H9 (cell line): ENCODE results near the gene LRRC30. TPM values are rescaled to one million over a fixed set of nuclear protein-coding genes. Genes with fewer than 3 reads are reported as not detected.

Experiments
- DNase-seq: peaks from one replicate; pipeline ENCODE4 v3.0.0-alpha.2; 2017
- H2AFZ ChIP-seq: one replicate; pipeline ENCODE4 v1.6.1; 2013; ENCODE audit warnings: mild to moderate bottlenecking, low read length, control low read depth, moderate library complexity
- H2AK5ac ChIP-seq: 2 replicates; pipeline ENCODE4 v1.6.1; 2013; ENCODE audit warnings: low read length, control low read depth, mixed read lengths; ENCODE audit not compliant: insufficient read length
- H2BK120ac ChIP-seq: one replicate; pipeline ENCODE4 v1.6.1; 2013; ENCODE audit warnings: low read depth, mild to moderate bottlenecking, low read length, control low read depth, inconsistent platforms; ENCODE audit not compliant: poor library complexity, severe bottlenecking
- H2BK12ac ChIP-seq: 2 replicates; pipeline ENCODE4 v1.6.1; 2013; ENCODE audit warnings: low read length, control low read depth, mixed read lengths, low read depth; ENCODE audit not compliant: insufficient read length
- H2BK15ac ChIP-seq: 2 replicates; pipeline ENCODE4 v1.6.1; 2013; ENCODE audit warnings: low read depth, low read length, control low read depth
- H2BK20ac ChIP-seq: one replicate; pipeline ENCODE4 v1.6.1; 2013; ENCODE audit warnings: low read depth, mild to moderate bottlenecking, low read length, control low read depth, inconsistent platforms; ENCODE audit not compliant: poor library complexity, severe bottlenecking
- H2BK5ac ChIP-seq: 2 replicates; pipeline ENCODE4 v1.6.1; 2013; ENCODE audit warnings: low read length, control low read depth, mixed read lengths; ENCODE audit not compliant: insufficient read length
- H3K14ac ChIP-seq: 2 replicates; pipeline ENCODE4 v1.6.1; 2013; ENCODE audit warnings: low read length, control low read depth; ENCODE audit not compliant: insufficient read depth
- H3K18ac ChIP-seq: 2 replicates; pipeline ENCODE4 v1.6.1; 2013; ENCODE audit warnings: low read depth, mild to moderate bottlenecking, mixed read lengths, low read length, control low read depth; ENCODE audit not compliant: insufficient read length
- H3K23ac ChIP-seq: 2 replicates; pipeline ENCODE4 v1.6.1; 2013; ENCODE audit warnings: low read length, control low read depth, mixed read lengths, low read depth; ENCODE audit not compliant: insufficient read length
- H3K23me2 ChIP-seq: 2 replicates; pipeline ENCODE4 v1.6.1; 2013; ENCODE audit warnings: low read depth, mild to moderate bottlenecking, mixed read lengths, low read length, control low read depth; ENCODE audit not compliant: insufficient read length, poor library complexity, severe bottlenecking
- H3K27ac ChIP-seq: 2 replicates; pipeline ENCODE4 v1.5.1; 2013; ENCODE audit warnings: low read length, control low read depth, mixed read lengths, low read depth; ENCODE audit not compliant: insufficient read length
- H3K27me3 ChIP-seq: 2 replicates; pipeline ENCODE4 v1.6.1; 2013; ENCODE audit warnings: low read length, control low read depth, inconsistent platforms; ENCODE audit not compliant: insufficient read depth
- H3K4ac ChIP-seq: 2 replicates; pipeline ENCODE4 v1.6.1; 2013; ENCODE audit warnings: low read depth, mild to moderate bottlenecking, control low read depth, inconsistent platforms, low read length, moderate library complexity
- H3K4me1 ChIP-seq: 2 replicates; pipeline ENCODE4 v1.6.1; 2013; ENCODE audit warnings: low read length, control low read depth, inconsistent platforms; ENCODE audit not compliant: insufficient read depth
- H3K4me2 ChIP-seq: 2 replicates; pipeline ENCODE4 v1.6.1; 2013; ENCODE audit warnings: low read length, control low read depth, mixed read lengths; ENCODE audit not compliant: insufficient read length, insufficient read depth
- H3K56ac ChIP-seq: 2 replicates; pipeline ENCODE4 v1.6.1; 2013; ENCODE audit warnings: low read depth, mild to moderate bottlenecking, mixed read lengths, low read length, control low read depth; ENCODE audit not compliant: insufficient read length
- H3K79me1 ChIP-seq: 2 replicates; pipeline ENCODE4 v1.6.1; 2013; ENCODE audit warnings: low read depth, mild to moderate bottlenecking, moderate library complexity, low read length, control low read depth, inconsistent platforms; ENCODE audit not compliant: insufficient read depth, poor library complexity, severe bottlenecking
- H3K79me2 ChIP-seq: 2 replicates; pipeline ENCODE4 v1.6.1; 2013; ENCODE audit warnings: low read length, control low read depth, inconsistent platforms; ENCODE audit not compliant: insufficient read depth
- H3K9ac ChIP-seq: 2 replicates; pipeline ENCODE4 v1.6.1; 2013; ENCODE audit warnings: low read length, control low read depth, mixed read lengths; ENCODE audit not compliant: insufficient read length; ENCODE audit errors: extremely low read depth
- H3K9me3 ChIP-seq: one replicate; pipeline ENCODE4 v1.6.1; 2013; ENCODE audit warnings: low read depth, low read length, inconsistent platforms; ENCODE audit not compliant: control insufficient read depth
- H3T11ph ChIP-seq: one replicate; pipeline ENCODE4 v1.6.1; 2013; ENCODE audit warnings: mild to moderate bottlenecking, low read length, control low read depth, inconsistent platforms
- H4K20me1 ChIP-seq: one replicate; pipeline ENCODE4 v1.6.1; 2013; ENCODE audit not compliant: control insufficient read depth, insufficient read length, insufficient read depth
- H4K5ac ChIP-seq: 2 replicates; pipeline ENCODE4 v1.6.1; 2013; ENCODE audit warnings: low read depth, mild to moderate bottlenecking, mixed read lengths, low read length, control low read depth; ENCODE audit not compliant: insufficient read length
- H4K8ac ChIP-seq: replicated peaks from 2 replicates; pipeline ENCODE4 v1.6.1; 2013; ENCODE audit warnings: low read length, control low read depth, mixed read lengths, low read depth; ENCODE audit not compliant: insufficient read length
- H4K91ac ChIP-seq: 2 replicates; pipeline ENCODE4 v1.6.1; 2013; ENCODE audit warnings: low read depth, mild to moderate bottlenecking, moderate library complexity, mixed read lengths, low read length, control low read depth; ENCODE audit not compliant: insufficient read length
- H3K27ac Mint-ChIP-seq, 3 experiments: 2 replicates in 2 of 3; 3 replicates in 1 of 3; pipeline ENCODE4 v1.8.0; 2020 to 2021; ENCODE audit warnings: mixed read lengths in 3 of 3, mild to moderate bottlenecking in 1 of 3, moderate library complexity in 1 of 3
- H3K27me3 Mint-ChIP-seq: 2 replicates; pipeline ENCODE4 v1.8.0; 2021; ENCODE audit warnings: low read depth, mild to moderate bottlenecking, moderate library complexity, mixed read lengths
- H3K36me3 Mint-ChIP-seq, 3 experiments: 2 replicates in 2 of 3; 3 replicates in 1 of 3; pipeline ENCODE4 v1.8.0; 2020 to 2021; ENCODE audit warnings: low read depth in 3 of 3, mixed read lengths in 3 of 3; ENCODE audit not compliant: insufficient read depth in 1 of 3
- H3K4me1 Mint-ChIP-seq, 2 experiments: 2 replicates each; pipeline ENCODE4 v1.8.0; 2020; ENCODE audit warnings: mixed read lengths in 2 of 2
- H3K4me3 Mint-ChIP-seq, 2 experiments: 2 replicates in 1 of 2; 3 replicates in 1 of 2; pipeline ENCODE4 v1.8.0; 2020 to 2021; ENCODE audit warnings: mild to moderate bottlenecking in 2 of 2, mixed read lengths in 2 of 2, moderate library complexity in 1 of 2
- H3K9me3 Mint-ChIP-seq, 2 experiments: 2 replicates in 1 of 2; 3 replicates in 1 of 2; pipeline ENCODE4 v1.8.0; 2020; ENCODE audit warnings: mild to moderate bottlenecking in 2 of 2, mixed read lengths in 2 of 2, moderate library complexity in 1 of 2
- WGBS: extraction: QIAGEN DNeasy Blood & Tissue Kit; methylation state at CpG from one replicate; pipeline ENCODE4 v1.1.7; 2013; ENCODE audit warnings: missing lambda C conversion rate, low lambda C conversion rate, mixed read lengths; ENCODE audit not compliant: insufficient read length; ENCODE audit errors: extremely low coverage; 5-methylcytosine and 5-hydroxymethylcytosine counted together
- total RNA-seq: library from RNA; stranded (reverse); gene quantifications from 2 replicates; pipeline ENCODE4 v1.2.1, GENCODE V29; 2021
- TF ChIP-seq, protein P1 (sequence below): fragments of 200-600 bp; sonication (generic); conservative IDR thresholded peaks from 3 replicates; pipeline ENCODE4 v1.8.0; 2021; ENCODE audit warnings: antibody characterized with exemption, mild to moderate bottlenecking

The LRRC30 gene
- total RNA-seq, 1 experiment from 2014 or later, result not detected

- H2AFZ ChIP-seq, result no peak overlapping the region
- no peak overlapping the region for H4K5ac ChIP-seq
- H3K27ac ChIP-seq, result no peak overlapping the region
- no peak overlapping the region for H4K8ac ChIP-seq
- no peak overlapping the region for H3K18ac ChIP-seq
- no peak overlapping the region for H3T11ph ChIP-seq
- H2BK12ac ChIP-seq, result no peak overlapping the region
- H3K9me3 ChIP-seq, result no peaks in the 10 kb centered on the region
- Mint-ChIP-seq H3K27ac (no peak overlapping the region), H3K36me3 (no peaks in the 10 kb centered on the region; a peak in 1 of 7 replicates), H3K4me1 (peaks cover 9 to 16% of the 10 kb centered on the region in 2 experiments), H3K4me3 (no peak overlapping the region), H3K27me3 (no peaks in the 10 kb centered on the region; the same call in 1 of the 2 replicates), H3K9me3 (no peaks in the 10 kb centered on the region)
- H2BK20ac ChIP-seq, result no peak overlapping the region
- no peak overlapping the region for H2BK15ac ChIP-seq
- no peak overlapping the region for H4K91ac ChIP-seq
- no peak overlapping the region for H2BK5ac ChIP-seq
- H2AK5ac ChIP-seq, result no peak overlapping the region
- H3K79me2 ChIP-seq, result no peaks in the 10 kb centered on the region
- H3K9ac ChIP-seq, result no peak overlapping the region
- DNase-seq, result no peak
- no peaks in the 10 kb centered on the region for H3K27me3 ChIP-seq
- no peak overlapping the region for H3K56ac ChIP-seq
- no peak overlapping the region for H2BK120ac ChIP-seq
- TF ChIP-seq, protein P1, sequence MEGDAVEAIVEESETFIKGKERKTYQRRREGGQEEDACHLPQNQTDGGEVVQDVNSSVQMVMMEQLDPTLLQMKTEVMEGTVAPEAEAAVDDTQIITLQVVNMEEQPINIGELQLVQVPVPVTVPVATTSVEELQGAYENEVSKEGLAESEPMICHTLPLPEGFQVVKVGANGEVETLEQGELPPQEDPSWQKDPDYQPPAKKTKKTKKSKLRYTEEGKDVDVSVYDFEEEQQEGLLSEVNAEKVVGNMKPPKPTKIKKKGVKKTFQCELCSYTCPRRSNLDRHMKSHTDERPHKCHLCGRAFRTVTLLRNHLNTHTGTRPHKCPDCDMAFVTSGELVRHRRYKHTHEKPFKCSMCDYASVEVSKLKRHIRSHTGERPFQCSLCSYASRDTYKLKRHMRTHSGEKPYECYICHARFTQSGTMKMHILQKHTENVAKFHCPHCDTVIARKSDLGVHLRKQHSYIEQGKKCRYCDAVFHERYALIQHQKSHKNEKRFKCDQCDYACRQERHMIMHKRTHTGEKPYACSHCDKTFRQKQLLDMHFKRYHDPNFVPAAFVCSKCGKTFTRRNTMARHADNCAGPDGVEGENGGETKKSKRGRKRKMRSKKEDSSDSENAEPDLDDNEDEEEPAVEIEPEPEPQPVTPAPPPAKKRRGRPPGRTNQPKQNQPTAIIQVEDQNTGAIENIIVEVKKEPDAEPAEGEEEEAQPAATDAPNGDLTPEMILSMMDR, result no peak
- no peak overlapping the region for H3K23ac ChIP-seq
- H3K4ac ChIP-seq, result no peak overlapping the region
- no peaks in the 10 kb centered on the region for H3K79me1 ChIP-seq
- WGBS, result no CpG with 5 or more reads among the region's 3 CpGs
- H4K20me1 ChIP-seq, result no peaks in the 10 kb centered on the region
- no peaks in the 10 kb centered on the region for H3K4me1 ChIP-seq
- H3K14ac ChIP-seq, result no peak overlapping the region; the same call in 1 of the 2 replicates
- H3K4me2 ChIP-seq, result no peak overlapping the region
- no peaks in the 10 kb centered on the region for H3K23me2 ChIP-seq
Observed at GRCh38 chr18:7261199-7261598, 30.3 kb downstream of the LRRC30 start.
